Measurements from ENCODE around the gene SUMO2. TPM values are rescaled to one million over a fixed set of nuclear protein-coding genes. Genes with fewer than 3 reads are reported as not detected.

The SUMO2 gene
- total and polyA plus RNA-seq, 2 of the 13 experiments (the other 11 are each of a cell fraction or from before 2014, with no cell fraction given) = 337 to 553 TPM

GRCh38 chr17:75124041-75124818 is 58.5 kb downstream of the SUMO2 start (continued):
- TF ChIP-seq, protein P1, sequence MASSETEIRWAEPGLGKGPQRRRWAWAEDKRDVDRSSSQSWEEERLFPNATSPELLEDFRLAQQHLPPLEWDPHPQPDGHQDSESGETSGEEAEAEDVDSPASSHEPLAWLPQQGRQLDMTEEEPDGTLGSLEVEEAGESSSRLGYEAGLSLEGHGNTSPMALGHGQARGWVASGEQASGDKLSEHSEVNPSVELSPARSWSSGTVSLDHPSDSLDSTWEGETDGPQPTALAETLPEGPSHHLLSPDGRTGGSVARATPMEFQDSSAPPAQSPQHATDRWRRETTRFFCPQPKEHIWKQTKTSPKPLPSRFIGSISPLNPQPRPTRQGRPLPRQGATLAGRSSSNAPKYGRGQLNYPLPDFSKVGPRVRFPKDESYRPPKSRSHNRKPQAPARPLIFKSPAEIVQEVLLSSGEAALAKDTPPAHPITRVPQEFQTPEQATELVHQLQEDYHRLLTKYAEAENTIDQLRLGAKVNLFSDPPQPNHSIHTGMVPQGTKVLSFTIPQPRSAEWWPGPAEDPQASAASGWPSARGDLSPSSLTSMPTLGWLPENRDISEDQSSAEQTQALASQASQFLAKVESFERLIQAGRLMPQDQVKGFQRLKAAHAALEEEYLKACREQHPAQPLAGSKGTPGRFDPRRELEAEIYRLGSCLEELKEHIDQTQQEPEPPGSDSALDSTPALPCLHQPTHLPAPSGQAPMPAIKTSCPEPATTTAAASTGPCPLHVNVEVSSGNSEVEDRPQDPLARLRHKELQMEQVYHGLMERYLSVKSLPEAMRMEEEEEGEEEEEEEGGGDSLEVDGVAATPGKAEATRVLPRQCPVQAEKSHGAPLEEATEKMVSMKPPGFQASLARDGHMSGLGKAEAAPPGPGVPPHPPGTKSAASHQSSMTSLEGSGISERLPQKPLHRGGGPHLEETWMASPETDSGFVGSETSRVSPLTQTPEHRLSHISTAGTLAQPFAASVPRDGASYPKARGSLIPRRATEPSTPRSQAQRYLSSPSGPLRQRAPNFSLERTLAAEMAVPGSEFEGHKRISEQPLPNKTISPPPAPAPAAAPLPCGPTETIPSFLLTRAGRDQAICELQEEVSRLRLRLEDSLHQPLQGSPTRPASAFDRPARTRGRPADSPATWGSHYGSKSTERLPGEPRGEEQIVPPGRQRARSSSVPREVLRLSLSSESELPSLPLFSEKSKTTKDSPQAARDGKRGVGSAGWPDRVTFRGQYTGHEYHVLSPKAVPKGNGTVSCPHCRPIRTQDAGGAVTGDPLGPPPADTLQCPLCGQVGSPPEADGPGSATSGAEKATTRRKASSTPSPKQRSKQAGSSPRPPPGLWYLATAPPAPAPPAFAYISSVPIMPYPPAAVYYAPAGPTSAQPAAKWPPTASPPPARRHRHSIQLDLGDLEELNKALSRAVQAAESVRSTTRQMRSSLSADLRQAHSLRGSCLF (CRISPR knock-in tag; IDR thresholded peaks at IDR 0.05; ENCODE audit: borderline replicate concordance) = no peak
- no peak for TF ChIP-seq ZNF296 (CRISPR knock-in tag; conservative IDR thresholded peaks at IDR 0.05)
- TF ChIP-seq ZNF280B (CRISPR knock-in tag; IDR thresholded peaks at IDR 0.05; ENCODE audit: borderline replicate concordance) = no peak
- TF ChIP-seq, protein P2, sequence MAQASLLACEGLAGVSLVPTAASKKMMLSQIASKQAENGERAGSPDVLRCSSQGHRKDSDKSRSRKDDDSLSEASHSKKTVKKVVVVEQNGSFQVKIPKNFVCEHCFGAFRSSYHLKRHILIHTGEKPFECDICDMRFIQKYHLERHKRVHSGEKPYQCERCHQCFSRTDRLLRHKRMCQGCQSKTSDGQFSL (CRISPR knock-in tag; IDR thresholded peaks at IDR 0.05) = no peak
- TF ChIP-seq SIX4 (CRISPR knock-in tag; IDR thresholded peaks at IDR 0.05) = no peak
- peak; percentile 90 for TF ChIP-seq HIC2 (CRISPR knock-in tag; IDR thresholded peaks at IDR 0.05; ENCODE audit: low read depth)
- no peak for TF ChIP-seq KLF13 (CRISPR knock-in tag; IDR thresholded peaks at IDR 0.05)
- peak; percentile 97 for TF ChIP-seq ZBTB38 (CRISPR knock-in tag; IDR thresholded peaks at IDR 0.05)
- no peak for TF ChIP-seq NFKB2 (CRISPR knock-in tag; IDR thresholded peaks at IDR 0.05; ENCODE audit: borderline replicate concordance)
- TF ChIP-seq ZNF792 (CRISPR knock-in tag; IDR thresholded peaks at IDR 0.05) = no peak
- TF ChIP-seq ZNF382 (CRISPR knock-in tag; IDR thresholded peaks at IDR 0.05; ENCODE audit: borderline replicate concordance) = no peak
- TF ChIP-seq AGO2 (optimal IDR thresholded peaks at IDR 0.05; ENCODE audit: low read depth, low read length) = peak; percentile 26
- TF ChIP-seq SCMH1 (CRISPR knock-in tag; IDR thresholded peaks at IDR 0.05; ENCODE audit: borderline replicate concordance) = no peak
- TF ChIP-seq, protein P3, sequence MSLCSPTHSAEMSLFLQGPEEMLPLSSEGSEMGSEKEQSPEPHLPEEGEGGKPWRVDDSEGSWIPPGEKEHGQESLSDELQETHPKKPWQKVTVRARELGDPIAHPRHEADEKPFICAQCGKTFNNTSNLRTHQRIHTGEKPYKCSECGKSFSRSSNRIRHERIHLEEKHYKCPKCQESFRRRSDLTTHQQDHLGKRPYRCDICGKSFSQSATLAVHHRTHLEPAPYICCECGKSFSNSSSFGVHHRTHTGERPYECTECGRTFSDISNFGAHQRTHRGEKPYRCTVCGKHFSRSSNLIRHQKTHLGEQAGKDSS (CRISPR knock-in tag; IDR thresholded peaks at IDR 0.05; ENCODE audit: borderline replicate concordance, low read depth) = no peak
- TF ChIP-seq PRPF4 (IDR thresholded peaks at IDR 0.05; ENCODE audit: low read depth, low read length, poor library complexity, severe bottlenecking) = peak; percentile 50
- no peak for TF ChIP-seq CREB1 (IDR thresholded peaks at IDR 0.05)
- 0 out of 2 replicates have a peak, but pooled peaks have one; percentile 19 for TF ChIP-seq CREB1 (CRISPR knock-in tag; IDR thresholded peaks at IDR 0.05)
- no peak for TF ChIP-seq KLF15 (CRISPR knock-in tag; IDR thresholded peaks at IDR 0.05; ENCODE audit: borderline replicate concordance)
- TF ChIP-seq NCOA2 (CRISPR knock-in tag; IDR thresholded peaks at IDR 0.05) = no peak

Measured in HepG2 (cell line).